Body of pancreas (tissue), 4 donors: ENCODE data around the gene VWA5B1. TPM values are rescaled to one million over a fixed set of nuclear protein-coding genes. Genes with fewer than 3 reads are reported as not detected.

Experiments
- ATAC-seq: fragments of 150-250 bp; one replicate; pipeline ENCODE4 v1.9.1; 2016
- DNase-seq, 4 donors: peaks; one replicate each; pipeline ENCODE4 v3.0.0-alpha.2; 2019
- H3K27ac ChIP-seq, 4 donors: fragments of 200-600 bp; sonication (generic); 1 replicate in 3 of 4; 2 replicates in 1 of 4; pipeline versions ENCODE4 v1.5.1 to v1.6.1; 2016 to 2019; ENCODE audit warnings: mild to moderate bottlenecking in 1 of 4, mixed read lengths in 1 of 4, moderate library complexity in 1 of 4
- H3K27me3 ChIP-seq, 2 donors: fragments of 200-600 bp; sonication (generic); one replicate each; pipeline ENCODE4 v1.6.0; 2016; ENCODE audit warnings: mild to moderate bottlenecking in 1 of 2
- H3K36me3 ChIP-seq, 2 donors: fragments of 200-600 bp; sonication (generic); replicated peaks in 1 of 2; 2 replicates each; pipeline ENCODE4 v1.5.1; 2016; ENCODE audit warnings: low read depth in 2 of 2; ENCODE audit not compliant: insufficient read depth in 1 of 2
- H3K4me1 ChIP-seq: fragments of 200-600 bp; sonication (generic); one replicate; pipeline ENCODE4 v1.6.0; 2016
- H3K4me3 ChIP-seq, 2 donors: fragments of 200-600 bp; sonication (generic); 1 replicate in 1 of 2; 2 replicates in 1 of 2; pipeline ENCODE4 v1.5.1; 2016 to 2019
- H3K9me3 ChIP-seq, 3 donors: fragments of 200-600 bp; sonication (generic); 1 replicate in 2 of 3; 2 replicates in 1 of 3; pipeline ENCODE4 v1.5.1; 2016
- CTCF ChIP-seq, 7 experiments: fragments of 450-650 bp in 4 of 7; fragments of 200-600 bp in 3 of 7; sonication (generic) in 3 of 7; IDR thresholded peaks; one replicate each; pipeline ENCODE4 v1.5.1; 2016 to 2019; ENCODE audit warnings: antibody characterized with exemption in 7 of 7
- POLR2A ChIP-seq, 3 donors: fragments of 450-650 bp; IDR thresholded peaks; one replicate each; pipeline ENCODE4 v1.6.1; 2016; ENCODE audit warnings: antibody characterized with exemption in 3 of 3, mild to moderate bottlenecking in 2 of 3
- WGBS, 2 donors: methylation state at CpG; one replicate each; pipeline ENCODE4 v1.1.5; 2017; 5-methylcytosine and 5-hydroxymethylcytosine counted together
- intact Hi-C: fragments of 100-400 bp; cut with DNase I; formaldehyde crosslinking; loops from one replicate; pipeline ENCODE4 v1.15.1; 2023
- total RNA-seq, 2 donors: library from RNA; depleted of rRNA; stranded (reverse); fragments of >200 nt; gene quantifications; one replicate each; pipeline ENCODE4 v1.1.0, GENCODE V29; 2016

VWA5B1 gene
- total RNA-seq, 2 donors from 2014 or later = not detected

GRCh38 chr1:20320704-20321103, 30.0 kb downstream of the VWA5B1 start:
- Histone ChIP-seq H3K27me3 (no peaks in the 10 kb centered on the region), H3K4me3 (no peak overlapping the region), H3K9me3 (no peaks in the 10 kb centered on the region), H3K36me3 (no peaks in the 10 kb centered on the region), H3K27ac (no peak overlapping the region), H3K4me1 (peaks cover 6% of the 10 kb centered on the region)
- TF ChIP-seq CTCF (IDR thresholded peaks at IDR 0.05) (no peak), POLR2A (IDR thresholded peaks at IDR 0.05) (no peak)
- no peak for DNase-seq
- WGBS, 2 donors = 76 to 79% methylated on average over 6 of the region's 6 CpGs
- intact Hi-C loops = no loop called here
- no peak for ATAC-seq

- DNase-seq = no peak
- TF ChIP-seq CTCF (IDR thresholded peaks at IDR 0.05) (no peak), POLR2A (IDR thresholded peaks at IDR 0.05) (no peak)
- H3K36me3 ChIP-seq = no peaks in the 10 kb centered on the region
- no peaks in the 10 kb centered on the region for H3K27me3 ChIP-seq
- intact Hi-C loops = no loop called here
- H3K4me1 ChIP-seq = peaks cover 6% of the 10 kb centered on the region
- H3K9me3 ChIP-seq = no peaks in the 10 kb centered on the region
- WGBS, 2 donors = 57 to 63% methylated on average over 5 of the region's 5 CpGs
- no peak overlapping the region for H3K27ac ChIP-seq
- no peak overlapping the region for H3K4me3 ChIP-seq
- ATAC-seq = no peak
These were observed 30.9 kb downstream of the VWA5B1 start for GRCh38 chr1:20321573-20321972.

DNA sequence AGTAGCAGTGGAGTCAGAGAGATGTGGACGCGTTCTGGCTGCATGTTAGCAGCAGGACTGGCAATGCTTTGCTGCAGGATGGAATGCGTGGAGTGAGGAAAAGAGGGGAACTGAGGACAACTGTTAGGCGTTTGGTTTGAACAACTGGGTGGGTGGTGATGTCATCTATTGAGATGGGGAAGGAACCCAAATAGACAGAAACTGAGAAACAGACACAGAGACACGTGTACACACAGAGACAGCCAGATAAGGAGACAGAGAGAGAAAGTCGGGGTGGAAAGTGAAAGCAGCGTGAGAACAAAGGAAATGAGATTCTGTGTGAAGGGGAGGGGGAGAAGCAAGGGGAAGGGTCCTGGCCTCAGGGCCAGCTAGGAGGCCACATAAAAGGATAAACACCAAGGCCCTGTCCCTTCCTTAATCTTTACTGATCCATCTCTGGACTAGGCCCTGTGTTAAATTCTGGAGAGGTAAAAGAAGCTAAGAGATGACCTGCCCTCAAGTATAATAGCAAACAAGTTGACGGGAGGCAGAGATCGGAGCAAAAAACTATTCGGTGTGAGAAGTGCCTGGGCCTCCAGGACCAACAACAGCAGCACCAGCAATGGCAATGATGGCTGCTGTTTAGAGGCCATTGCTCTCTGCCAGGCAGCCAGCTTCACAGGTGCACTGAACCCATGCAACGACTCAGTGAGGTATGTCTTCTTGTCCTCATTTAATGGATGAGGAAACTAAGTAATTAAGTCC, 31.6 kb downstream of the VWA5B1 start:
- ATAC-seq = no peak
- WGBS, 2 donors = 51 to 54% methylated on average over 11 of the region's 11 CpGs

DNA sequence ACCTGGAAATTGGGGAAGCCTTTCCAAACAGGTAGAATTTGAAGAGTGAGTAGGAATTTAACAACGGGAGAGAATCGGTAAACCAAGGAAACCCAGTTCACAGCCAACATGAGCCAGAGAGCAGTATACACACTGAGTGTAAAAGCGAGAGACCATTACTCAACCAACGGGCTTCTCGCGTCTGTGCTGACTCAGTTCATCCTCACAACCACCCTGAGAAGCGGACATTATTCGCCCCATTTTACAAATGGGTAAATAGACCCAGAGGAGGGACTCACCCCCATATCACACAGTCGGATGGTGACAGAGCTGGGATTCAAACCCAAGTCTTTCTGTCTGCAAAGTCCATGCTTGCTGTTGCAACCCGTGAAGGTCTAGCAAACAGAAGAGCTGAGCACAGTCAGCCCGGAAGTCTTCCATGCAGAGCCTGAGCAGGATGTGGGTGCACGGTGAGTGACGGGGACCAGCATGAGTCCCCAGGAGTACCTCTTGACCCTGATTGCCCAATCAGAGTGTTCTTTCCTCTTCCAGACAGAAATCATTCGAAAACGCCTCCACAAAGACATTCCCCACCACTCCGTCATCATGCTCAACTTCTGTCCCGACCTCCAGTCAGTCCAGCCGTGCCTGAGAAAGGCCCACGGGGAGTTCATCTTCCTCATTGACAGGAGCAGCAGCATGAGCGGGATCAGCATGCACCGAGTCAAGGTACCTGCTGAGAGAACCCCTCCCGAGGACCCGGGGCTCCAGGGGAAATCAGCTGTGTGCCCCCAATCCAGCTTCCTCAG, 32.3 kb downstream of the VWA5B1 start:
- no peaks in the 10 kb centered on the region for H3K9me3 ChIP-seq
- no peak overlapping the region for H3K27ac ChIP-seq
- H3K36me3 ChIP-seq = no peaks in the 10 kb centered on the region
- ATAC-seq (no peak), DNase-seq (no peak)
- TF ChIP-seq POLR2A (IDR thresholded peaks at IDR 0.05) (no peak), CTCF (IDR thresholded peaks at IDR 0.05) (no peak)
- WGBS, 2 donors = 75 to 84% methylated on average over 21 to 23 of the region's 23 CpGs
- intact Hi-C loops = no loop called here
- H3K4me1 ChIP-seq = peaks cover 6% of the 10 kb centered on the region
- no peaks in the 10 kb centered on the region for H3K27me3 ChIP-seq
- no peak overlapping the region for H3K4me3 ChIP-seq

More for the DNA sequence above, 31.6 kb downstream of the VWA5B1 start:
- Histone ChIP-seq H3K4me3 (no peak overlapping the region), H3K27me3 (no peaks in the 10 kb centered on the region), H3K9me3 (no peaks in the 10 kb centered on the region), H3K4me1 (peaks cover 6% of the 10 kb centered on the region), H3K27ac (no peak overlapping the region), H3K36me3 (no peaks in the 10 kb centered on the region)
- intact Hi-C loops = no loop called here
- DNase-seq = no peak
- TF ChIP-seq CTCF (IDR thresholded peaks at IDR 0.05) = no peak
- no peak for TF ChIP-seq POLR2A (IDR thresholded peaks at IDR 0.05)
